ENCODE measurements around the gene DNM2. TPM values are rescaled to one million over a fixed set of nuclear protein-coding genes. Genes with fewer than 3 reads are reported as not detected.

Gene DNM2
- total RNA-seq, 6 experiments from 2014 or later: 54.0 to 86.9 (median 68.3) TPM

GRCh38 chr19:10767726-10768125 lies 49.8 kb downstream of the DNM2 start:
- Histone ChIP-seq H3K9me3 (no peaks in the 10 kb centered on the region), H3K4me3 (peak overlapping the region in 1 of 3 donors; percentile 4), H3K36me3 (peaks cover 0 to 4% (median 0%) of the 10 kb centered on the region in 4 donors), H3K27ac (peak overlapping the region in 2 of 3 donors; percentile 12 to 76), H3K27me3 (no peaks in the 10 kb centered on the region), H3K4me1 (peaks cover 0 to 70% (median 39%) of the 10 kb centered on the region in 4 donors)
- ATAC-seq (peak; percentile 32 to 60 (median 50)), DNase-seq (no peak)
- intact Hi-C loops (cut with DNase I): loop anchor here in 1 of 2 donors (10.0 kb wide), 2 partner anchors 53 to 97 kb away; partner anchors contain the start of gene DNM2
- TF ChIP-seq POLR2A (IDR thresholded peaks at IDR 0.05) (no peak), CTCF (IDR thresholded peaks at IDR 0.05) (no peak)
- 14% methylated on average over 3 of the region's 10 CpGs for WGBS (ENCODE audit: insufficient coverage, low coverage, low lambda C conversion rate, missing lambda C conversion rate)

- TF ChIP-seq POLR2A (IDR thresholded peaks at IDR 0.05): no peak
- TF ChIP-seq CTCF (IDR thresholded peaks at IDR 0.05): no peak
- H3K4me1 ChIP-seq: peaks cover 0 to 70% (median 39%) of the 10 kb centered on the region in 4 donors
- H3K27ac ChIP-seq: peak overlapping the region in 2 of 3 donors; percentile 1 to 76
- H3K4me3 ChIP-seq: no peak overlapping the region
- ATAC-seq: no peak
- H3K27me3 ChIP-seq: no peaks in the 10 kb centered on the region
- H3K36me3 ChIP-seq: peaks cover 0 to 6% (median 0%) of the 10 kb centered on the region in 4 donors
- H3K9me3 ChIP-seq: no peaks in the 10 kb centered on the region
- intact Hi-C loops (cut with DNase I): loop anchor here in 1 of 2 donors (10.0 kb wide), 2 partner anchors 54 to 96 kb away; partner anchors contain the start of gene DNM2
- no peak for DNase-seq
- WGBS (ENCODE audit: insufficient coverage, low coverage, low lambda C conversion rate, missing lambda C conversion rate): 69% methylated on average over 7 of the region's 11 CpGs
Observed at GRCh38 chr19:10768369-10768768, 50.5 kb downstream of the DNM2 start.

- H3K27me3 ChIP-seq: no peaks in the 10 kb centered on the region
- DNase-seq: no peak
- intact Hi-C loops (cut with DNase I): loop anchor here in 1 of 2 donors (10.0 kb wide), 2 partner anchors 54 to 96 kb away; partner anchors contain the start of gene DNM2
- H3K9me3 ChIP-seq: no peaks in the 10 kb centered on the region
- peaks cover 0 to 65% (median 38%) of the 10 kb centered on the region in 4 donors for H3K4me1 ChIP-seq
- ATAC-seq: peak in 1 of 4 donors; percentile 1
- TF ChIP-seq CTCF (IDR thresholded peaks at IDR 0.05) (no peak), POLR2A (IDR thresholded peaks at IDR 0.05) (no peak)
- no peak overlapping the region for H3K4me3 ChIP-seq
- H3K36me3 ChIP-seq: peaks cover 0 to 12% (median 2%) of the 10 kb centered on the region in 4 donors
- H3K27ac ChIP-seq: peak overlapping the region; percentile 39 to 81 (median 76)
- no CpG with 5 or more reads among the region's 6 CpGs for WGBS (ENCODE audit: insufficient coverage, low coverage, low lambda C conversion rate, missing lambda C conversion rate)
Observed at GRCh38 chr19:10768936-10769335, 51.1 kb downstream of the DNM2 start.

- Histone ChIP-seq H3K27ac (peak overlapping the region; percentile 39 to 81 (median 76)), H3K36me3 (peaks cover 0 to 19% (median 4%) of the 10 kb centered on the region in 4 donors), H3K4me3 (no peak overlapping the region), H3K27me3 (no peaks in the 10 kb centered on the region), H3K9me3 (no peaks in the 10 kb centered on the region), H3K4me1 (peaks cover 0 to 56% (median 33%) of the 10 kb centered on the region in 4 donors)
- ATAC-seq (peak; percentile 77 to 88 (median 82)), DNase-seq (peak; percentile 71 to 81 (median 75))
- intact Hi-C loops (cut with DNase I): loop anchor here (5.0 to 10.0 kb wide), 4 partner anchors 53 to 97 kb away; partner anchors contain the start of gene DNM2 (in 2 of the 2)
- TF ChIP-seq CTCF (IDR thresholded peaks at IDR 0.05): peak; percentile 42 to 56 (median 43)
- peak; percentile 41 for TF ChIP-seq POLR2A (IDR thresholded peaks at IDR 0.05)
- WGBS (ENCODE audit: insufficient coverage, low coverage, low lambda C conversion rate, missing lambda C conversion rate): 41% methylated on average over 15 of the region's 21 CpGs
Observed at GRCh38 chr19:10769533-10770491, 51.9 kb downstream of the DNM2 start.
